Pons (tissue), 1 donor: ENCODE measurements around the gene PLA2G4D.
"Not testable (repeated sequence)": the region's sequence is repeated elsewhere in the genome, so short reads cannot be mapped to it uniquely, and the experiment has no call there.

Experiments used
- DNase-seq: peaks from one replicate; pipeline ENCODE4 v3.0.0-alpha.2; 2016; ENCODE audit warnings: low spot score

The PLA2G4D gene

DNA sequence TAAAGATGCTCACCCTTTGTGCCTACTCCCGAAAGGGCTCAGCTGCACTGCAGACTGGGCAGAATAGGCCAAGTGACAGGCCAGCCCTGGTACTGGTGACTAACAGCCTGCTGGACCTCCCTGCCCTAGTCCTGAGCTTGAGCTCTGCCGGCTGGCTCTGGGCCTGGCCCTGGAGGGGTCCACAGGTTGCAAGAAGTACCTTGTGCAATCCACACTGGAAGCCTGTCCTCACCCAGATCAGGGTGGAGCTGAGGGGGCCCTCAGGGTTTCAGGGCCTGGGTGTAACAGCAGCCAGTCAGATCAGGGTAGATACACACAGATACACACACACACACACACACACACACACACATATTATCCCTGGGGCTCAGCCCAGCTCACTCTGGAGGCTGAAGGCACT lies 27.3 kb upstream of the PLA2G4D start:
- DNase-seq: no peak

DNA sequence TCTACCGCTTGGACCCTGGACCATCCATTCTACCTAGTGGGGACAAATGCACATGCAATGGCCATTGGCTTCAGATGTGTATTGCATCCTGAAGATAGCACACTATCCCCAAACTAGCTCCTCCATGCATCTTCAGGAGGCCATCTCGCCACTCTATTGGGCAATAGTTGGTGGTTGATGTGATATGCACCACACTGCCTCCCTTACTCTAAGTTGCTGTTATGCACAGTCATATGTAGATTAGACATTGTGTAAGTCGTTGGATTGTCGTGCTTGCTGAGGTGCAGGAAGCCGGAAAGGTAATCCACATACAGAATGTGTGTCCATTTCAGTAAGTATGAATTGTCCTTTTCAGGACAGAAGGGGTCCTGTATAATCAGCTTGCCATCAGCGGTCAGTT lies 26.7 kb upstream of the PLA2G4D start:
- no peak for DNase-seq

DNA sequence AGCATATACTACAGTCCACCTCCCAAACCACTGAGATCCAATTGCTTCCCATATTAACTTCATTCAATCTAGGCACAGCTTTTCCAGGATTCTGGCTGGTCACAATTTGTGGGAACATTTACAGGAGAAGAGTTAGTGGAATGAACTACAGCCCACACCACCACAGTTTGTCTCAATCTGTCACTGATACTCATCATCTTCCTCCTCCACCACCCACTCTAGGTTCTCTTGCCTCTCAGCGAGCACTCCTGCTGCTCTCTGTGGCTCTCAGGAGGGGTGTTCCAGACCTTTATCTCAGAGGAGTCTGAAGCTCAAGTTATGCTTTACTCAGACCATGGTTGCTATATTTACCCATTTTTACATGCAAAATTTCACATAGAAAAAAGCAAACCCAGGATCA lies 25.9 kb upstream of the PLA2G4D start:
- no peak for DNase-seq

DNA sequence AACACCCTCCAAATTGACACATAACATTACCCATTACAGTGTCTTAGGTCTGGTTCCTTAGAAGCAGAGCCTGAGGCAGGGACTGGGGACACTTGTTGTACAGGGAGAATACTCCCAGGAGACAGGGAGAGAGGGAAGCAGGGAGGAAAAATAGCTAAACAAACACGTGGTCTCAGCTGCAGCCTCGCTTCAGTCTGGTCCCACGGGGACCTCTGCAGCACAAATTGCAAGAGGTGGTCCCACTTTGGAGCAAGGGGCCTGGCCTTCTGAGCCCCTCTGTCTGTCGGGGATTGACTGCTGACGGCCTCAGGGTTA lies 25.0 kb upstream of the PLA2G4D start:
- no peak for DNase-seq

- no peak for DNase-seq
Observed at GRCh38 chr15:42118650-42119445, 24.5 kb upstream of the PLA2G4D start.

- peak; percentile 48 for DNase-seq
Observed at GRCh38 chr15:42111924-42112323, 17.6 kb upstream of the PLA2G4D start.

GRCh38 chr15:42110367-42110766 lies 16.0 kb upstream of the PLA2G4D start:
- DNase-seq: no peak

GRCh38 chr15:42108806-42109205 lies 14.4 kb upstream of the PLA2G4D start:
- peak; percentile 11 for DNase-seq

- no peak for DNase-seq
Observed at GRCh38 chr15:42108189-42108588, 13.8 kb upstream of the PLA2G4D start.

- peak; percentile 68 for DNase-seq
Observed at GRCh38 chr15:42107473-42107872, 13.1 kb upstream of the PLA2G4D start.

GRCh38 chr15:42106288-42106687 lies 11.9 kb upstream of the PLA2G4D start:
- DNase-seq: no peak

- DNase-seq: no peak
Observed at GRCh38 chr15:42104095-42104891, 9.9 kb upstream of the PLA2G4D start.

GRCh38 chr15:42102646-42103235 lies 8.4 kb upstream of the PLA2G4D start:
- no peak for DNase-seq

DNA sequence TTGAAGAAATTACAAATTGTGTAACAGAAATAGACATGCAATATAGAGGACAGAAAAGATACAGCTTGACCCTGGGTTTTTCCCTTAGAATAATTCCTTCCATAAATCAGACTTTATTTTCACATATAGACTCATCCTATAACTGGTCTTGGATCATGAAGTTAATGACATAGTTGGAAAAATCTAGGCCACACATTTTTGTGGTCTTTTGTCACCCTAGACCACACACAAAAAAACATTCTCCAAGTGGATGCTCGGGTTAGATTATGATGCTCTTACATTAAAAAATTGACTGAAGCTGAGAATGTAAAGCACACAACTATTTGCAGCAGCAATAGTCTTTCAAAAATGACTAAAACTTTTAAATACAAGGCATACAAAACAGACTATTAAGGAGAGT lies 7.5 kb upstream of the PLA2G4D start:
- DNase-seq: no peak

DNA sequence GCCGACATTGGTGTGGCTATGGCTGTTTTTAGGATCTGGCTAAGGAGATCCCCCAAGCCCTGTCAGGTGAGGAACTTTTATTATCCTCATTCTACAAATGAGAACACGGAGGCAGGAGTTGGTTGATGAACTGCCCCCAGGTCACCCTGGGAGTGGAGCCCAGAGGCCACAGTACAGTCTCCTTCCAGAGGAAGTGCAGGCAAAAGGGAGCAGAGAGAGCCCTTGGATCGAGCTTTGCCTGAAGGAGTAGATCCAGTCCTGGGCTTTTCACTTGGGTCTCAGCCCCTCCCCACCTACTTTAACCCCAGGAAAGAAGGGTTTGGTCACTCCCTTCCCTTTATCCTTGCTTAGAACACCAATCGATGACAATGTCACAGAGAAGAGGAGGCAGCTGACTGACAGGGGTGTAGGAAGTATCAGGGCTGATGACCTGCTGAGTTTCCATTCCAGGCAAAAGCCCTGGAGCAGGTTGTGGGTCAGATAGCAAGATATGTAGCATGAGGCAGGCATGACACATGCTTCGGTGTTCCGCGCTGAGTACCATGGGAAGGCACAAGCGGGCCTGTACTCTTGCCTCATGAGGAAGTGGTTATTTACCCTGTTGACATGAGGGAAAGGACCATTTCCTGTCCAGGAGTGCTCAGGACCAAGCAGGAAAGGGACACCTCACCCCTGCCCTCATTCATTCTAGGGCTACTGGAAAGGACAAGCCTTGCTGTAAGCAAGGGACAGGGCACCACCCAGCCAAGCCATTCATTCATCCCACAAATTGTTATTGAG lies 5.8 kb upstream of the PLA2G4D start:
- no peak for DNase-seq

DNA sequence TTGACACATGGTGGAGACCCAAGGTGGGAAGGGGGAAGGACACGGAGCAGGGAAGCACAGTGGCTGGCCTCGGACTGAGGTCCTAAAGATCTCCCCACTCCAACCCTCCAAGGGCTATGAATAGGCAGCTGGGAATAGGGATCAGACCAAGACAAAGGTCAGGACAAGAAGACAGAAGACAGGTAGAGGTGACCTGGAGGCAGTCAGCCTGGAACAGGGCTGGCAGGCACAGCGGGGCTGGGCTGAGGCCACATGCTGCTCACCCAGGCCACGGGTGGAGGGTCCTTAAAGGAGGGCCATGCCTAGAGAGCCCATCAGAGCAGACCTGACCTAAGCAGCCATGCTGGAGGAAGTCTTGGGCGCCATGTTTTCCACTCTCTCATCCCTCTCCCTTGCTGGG lies 2.7 kb upstream of the PLA2G4D start:
- no peak for DNase-seq

DNA sequence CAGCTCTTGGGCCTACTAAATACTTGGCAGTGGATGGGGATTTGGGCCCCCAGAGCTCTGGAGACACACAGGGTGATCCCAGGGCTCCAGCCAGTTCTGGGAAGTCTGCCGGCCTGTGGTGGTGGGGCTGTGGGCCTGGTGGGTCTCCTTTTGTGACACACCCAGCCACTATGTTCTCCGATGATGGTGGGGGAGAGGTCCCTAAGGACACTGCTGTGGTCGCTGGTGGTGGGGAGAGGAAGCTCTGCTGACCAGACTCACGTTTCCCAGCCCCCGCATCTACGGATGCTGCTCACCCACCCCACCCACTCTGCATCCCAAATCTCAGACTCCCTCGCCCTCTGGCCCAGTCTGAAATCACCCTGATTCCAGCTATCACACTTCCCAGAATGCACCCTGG lies 396 bp downstream of the PLA2G4D start:
- DNase-seq: no peak

- peak; percentile 14 for DNase-seq
Observed at GRCh38 chr15:42092398-42093318, 1.7 kb downstream of the PLA2G4D start.

GRCh38 chr15:42091753-42092397 lies 2.5 kb downstream of the PLA2G4D start:
- not testable (repeated sequence) for DNase-seq

DNA sequence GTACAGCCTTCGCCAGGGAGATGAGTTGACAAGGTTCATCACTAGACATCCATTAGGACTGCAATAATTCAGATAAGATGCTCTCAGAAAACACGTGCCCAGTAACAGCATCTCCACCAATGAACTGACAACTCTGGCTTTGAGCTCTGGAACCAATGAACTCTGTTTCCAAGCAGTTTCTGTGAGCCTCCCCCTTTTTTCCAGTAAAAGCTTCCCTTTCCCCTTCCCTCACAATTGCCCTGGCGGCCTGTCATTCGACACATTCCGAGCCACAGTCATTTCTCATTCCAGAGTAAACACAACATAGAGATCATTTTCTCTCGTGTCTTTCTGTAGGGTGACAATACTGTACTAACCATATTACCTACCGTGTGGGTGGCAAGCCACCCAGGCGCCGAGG lies 3.6 kb downstream of the PLA2G4D start:
- DNase-seq: no peak

- DNase-seq: no peak
Observed at GRCh38 chr15:42090370-42090769, 4.0 kb downstream of the PLA2G4D start.
